B cell (primary cell): ENCODE data around the gene EXOC6.

ENCODE experiments used
- EZH2 ChIP-seq: IDR thresholded peaks from 2 replicates; pipeline ENCODE4 v1.6.1; 2012; ENCODE audit warnings: borderline replicate concordance, low read depth, mild to moderate bottlenecking, moderate library complexity, low read length; ENCODE audit not compliant: insufficient read depth, poor library complexity, severe bottlenecking
- TF ChIP-seq, protein P1 (sequence below): fragments of 200-600 bp; IDR thresholded peaks from one replicate; pipeline ENCODE4 v1.8.0; 2022; ENCODE audit warnings: antibody characterized with exemption, mild to moderate bottlenecking

- TF ChIP-seq EZH2: no peak
- TF ChIP-seq, protein P1, sequence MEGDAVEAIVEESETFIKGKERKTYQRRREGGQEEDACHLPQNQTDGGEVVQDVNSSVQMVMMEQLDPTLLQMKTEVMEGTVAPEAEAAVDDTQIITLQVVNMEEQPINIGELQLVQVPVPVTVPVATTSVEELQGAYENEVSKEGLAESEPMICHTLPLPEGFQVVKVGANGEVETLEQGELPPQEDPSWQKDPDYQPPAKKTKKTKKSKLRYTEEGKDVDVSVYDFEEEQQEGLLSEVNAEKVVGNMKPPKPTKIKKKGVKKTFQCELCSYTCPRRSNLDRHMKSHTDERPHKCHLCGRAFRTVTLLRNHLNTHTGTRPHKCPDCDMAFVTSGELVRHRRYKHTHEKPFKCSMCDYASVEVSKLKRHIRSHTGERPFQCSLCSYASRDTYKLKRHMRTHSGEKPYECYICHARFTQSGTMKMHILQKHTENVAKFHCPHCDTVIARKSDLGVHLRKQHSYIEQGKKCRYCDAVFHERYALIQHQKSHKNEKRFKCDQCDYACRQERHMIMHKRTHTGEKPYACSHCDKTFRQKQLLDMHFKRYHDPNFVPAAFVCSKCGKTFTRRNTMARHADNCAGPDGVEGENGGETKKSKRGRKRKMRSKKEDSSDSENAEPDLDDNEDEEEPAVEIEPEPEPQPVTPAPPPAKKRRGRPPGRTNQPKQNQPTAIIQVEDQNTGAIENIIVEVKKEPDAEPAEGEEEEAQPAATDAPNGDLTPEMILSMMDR: no peak
Measured at GRCh38 chr10:93071674-93072224, 223.4 kb downstream of the EXOC6 start.
